HG03097 (cell line): ENCODE results near the gene BIRC2.
"Not testable (repeated sequence)": the region's sequence is repeated elsewhere in the genome, so short reads cannot be mapped to it uniquely, and the experiment has no call there.

Source experiments
- ATAC-seq: cut with Tn5 transposase; IDR thresholded peaks from one replicate; pipeline ENCODE4 v1.9.1; 2021; ENCODE audit not compliant: unreplicated experiment, low FRiP score

Gene BIRC2

GRCh38 chr11:102346748-102347461 is at the start of gene BIRC2:
Gene BIRC2 (plus strand): TSS chr11:102347214. CDS start chr11:102349855, 2,641 bp downstream.
- ATAC-seq = peak; percentile 88

GRCh38 chr11:102300837-102301236 is 46.2 kb upstream of the BIRC2 start:
- ATAC-seq = not testable (repeated sequence)

DNA sequence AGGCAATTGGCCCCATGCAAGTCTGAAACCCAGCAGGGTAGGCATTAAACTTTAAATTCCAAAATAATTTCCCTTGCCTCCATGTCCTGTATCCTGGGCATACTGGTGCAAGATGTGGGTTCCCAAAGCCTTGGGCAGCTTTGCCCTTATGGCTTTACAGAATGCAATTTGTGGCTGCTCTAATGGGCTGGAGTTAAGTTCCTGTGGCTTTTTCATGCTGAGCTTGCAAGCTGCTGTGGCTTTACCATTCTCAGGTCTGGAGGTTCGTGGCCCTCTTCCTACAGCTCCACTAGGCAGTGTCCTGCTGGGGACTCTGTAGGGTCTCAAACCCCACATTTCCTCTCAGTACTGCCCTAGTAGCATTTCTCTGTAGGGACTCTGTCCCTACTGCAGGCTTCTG is 44.8 kb upstream of the BIRC2 start:
- no peak for ATAC-seq

DNA sequence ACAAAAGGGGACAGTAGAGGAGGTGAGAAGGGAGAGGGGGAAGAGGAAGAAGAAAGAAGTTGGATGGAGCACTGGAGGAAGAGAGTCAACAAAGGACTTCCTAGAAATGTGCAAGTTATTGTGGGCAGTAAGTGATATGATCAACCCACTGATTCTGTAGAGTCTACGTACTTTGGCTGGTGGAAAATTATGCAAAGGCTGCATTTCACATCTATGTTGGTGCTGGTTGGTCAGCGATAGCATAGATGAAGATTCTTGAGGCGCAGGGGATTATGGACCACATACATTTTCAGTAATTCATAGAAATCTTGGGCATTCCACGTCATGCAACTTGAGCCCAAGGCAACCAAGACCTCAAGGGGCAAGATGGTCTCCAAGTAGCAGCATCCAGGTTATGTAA is 42.3 kb upstream of the BIRC2 start:
- no peak for ATAC-seq

DNA sequence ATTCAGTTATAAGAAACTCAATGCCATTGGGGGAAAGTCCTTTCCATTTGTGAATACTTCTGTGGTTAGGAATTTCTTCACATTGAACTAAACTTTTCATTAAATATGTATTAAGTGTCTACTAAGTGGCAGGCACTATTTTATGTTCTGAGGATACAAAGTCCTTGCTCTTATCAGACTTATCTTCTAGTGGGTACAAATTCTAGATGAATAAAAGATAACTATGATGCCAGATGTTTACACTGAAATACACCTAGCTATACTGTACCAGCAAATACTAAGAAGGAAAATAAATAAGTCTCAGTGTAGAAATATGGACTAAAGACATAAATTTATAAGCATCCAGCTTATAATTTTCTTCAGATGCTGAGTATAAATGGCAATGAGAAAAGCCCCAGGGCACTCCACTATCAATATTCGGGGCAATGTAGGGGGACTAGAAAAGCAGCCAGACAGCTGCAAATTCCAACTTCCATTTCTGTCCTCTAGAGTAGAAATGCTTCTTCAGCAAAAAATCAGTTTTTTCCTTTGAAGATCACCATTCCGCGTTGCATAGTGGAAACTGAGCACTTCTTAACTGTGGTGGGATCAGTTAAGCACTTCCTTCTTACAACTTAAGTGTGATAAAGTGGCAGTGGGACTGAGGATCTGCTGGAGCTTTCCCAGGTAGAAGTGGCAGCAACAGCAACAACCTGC is 41.5 kb upstream of the BIRC2 start:
- ATAC-seq = no peak

- no peak for ATAC-seq
Observed at GRCh38 chr11:102306048-102306597, 40.9 kb upstream of the BIRC2 start.

DNA sequence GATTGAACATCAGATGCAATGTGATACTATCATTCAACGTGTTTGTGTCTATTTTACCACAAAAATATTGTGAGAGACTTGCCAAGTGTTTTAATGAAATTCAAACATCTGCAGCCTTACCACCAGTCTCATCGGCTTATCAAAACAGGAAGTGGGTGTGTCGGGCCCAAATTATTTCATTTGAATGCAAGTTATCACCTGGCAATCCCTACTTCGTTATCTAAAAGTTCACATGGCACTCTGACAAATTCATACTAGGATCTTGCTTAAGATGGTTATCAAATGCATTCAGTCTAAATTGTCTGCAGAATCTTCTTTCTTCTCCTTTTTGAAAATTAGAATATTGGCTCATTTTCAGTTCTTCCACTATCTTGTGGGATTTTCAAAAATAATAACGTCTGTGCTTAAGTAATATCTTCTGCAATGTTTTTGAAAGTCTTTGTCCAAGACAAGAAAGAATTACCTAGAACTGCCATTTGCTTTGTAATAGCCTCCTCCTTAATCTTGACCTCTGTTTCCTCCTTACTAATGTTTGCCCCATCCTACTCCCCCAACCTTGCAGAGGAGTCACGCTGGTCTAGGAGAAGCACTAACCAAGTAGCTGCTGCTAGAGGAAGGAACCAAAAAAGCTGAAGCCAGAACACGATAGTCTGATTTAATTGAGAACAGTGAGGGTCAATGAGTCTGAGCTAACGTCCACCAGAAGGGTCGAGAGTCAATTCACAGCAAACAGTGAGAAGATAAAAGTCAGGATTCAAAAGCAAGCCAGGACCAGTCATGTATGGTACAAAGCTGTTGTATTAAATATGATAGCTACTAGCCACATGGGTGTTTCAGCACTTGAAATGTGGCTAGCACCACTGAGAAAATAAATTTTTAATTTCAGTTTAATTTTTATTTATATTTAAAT is 39.9 kb upstream of the BIRC2 start:
- no peak for ATAC-seq

- ATAC-seq = no peak
Observed at GRCh38 chr11:102307727-102308038, 39.3 kb upstream of the BIRC2 start.

- no peak for ATAC-seq
Observed at GRCh38 chr11:102309621-102310541, 37.1 kb upstream of the BIRC2 start.

DNA sequence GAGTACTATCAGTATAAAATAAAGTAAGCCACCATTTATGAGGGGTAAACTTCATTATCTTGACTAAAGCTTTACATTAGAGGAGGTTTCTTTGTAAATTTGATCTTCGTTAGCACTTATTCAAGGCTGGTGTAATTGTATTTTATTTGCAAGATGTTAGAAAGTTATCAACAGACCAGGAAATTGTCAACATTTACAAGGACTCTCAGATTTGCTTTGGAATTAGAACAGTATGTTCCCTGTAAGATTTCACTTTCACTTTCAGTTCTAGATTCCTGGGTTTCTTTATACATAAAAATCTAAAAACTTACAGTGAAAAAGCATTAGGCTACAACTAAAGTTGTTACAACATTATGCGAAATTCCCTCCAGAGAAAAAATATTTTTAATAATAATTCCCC is 34.3 kb upstream of the BIRC2 start:
- no peak for ATAC-seq

- no peak for ATAC-seq
Observed at GRCh38 chr11:102313238-102313940, 33.6 kb upstream of the BIRC2 start.

DNA sequence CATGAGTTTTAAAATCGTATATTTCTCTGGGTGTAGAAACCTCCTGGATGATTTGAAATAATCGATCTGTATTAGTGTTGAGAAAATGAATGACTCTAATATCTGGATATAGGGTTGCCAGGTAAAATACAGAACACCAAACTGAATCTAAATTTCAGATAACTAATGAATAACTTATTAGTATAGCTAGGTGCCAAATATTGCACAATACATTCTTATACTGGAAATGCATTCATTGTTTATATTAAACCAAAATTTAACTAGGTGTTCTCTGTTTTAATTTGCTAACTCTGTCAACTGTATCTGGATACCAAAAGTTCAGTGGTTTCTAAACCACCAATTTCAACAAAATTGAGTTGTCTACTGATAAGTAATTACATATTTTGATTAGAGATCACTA is 32.2 kb upstream of the BIRC2 start:
- ATAC-seq = no peak

GRCh38 chr11:102316346-102316904 is 30.6 kb upstream of the BIRC2 start:
- ATAC-seq = no peak

GRCh38 chr11:102317099-102317767 is 29.8 kb upstream of the BIRC2 start, which contains the start of gene BIRC3:
Gene BIRC3 (plus strand): TSS chr11:102317484. CDS start chr11:102324510, 7,026 bp downstream.
- ATAC-seq = peak; percentile 86

DNA sequence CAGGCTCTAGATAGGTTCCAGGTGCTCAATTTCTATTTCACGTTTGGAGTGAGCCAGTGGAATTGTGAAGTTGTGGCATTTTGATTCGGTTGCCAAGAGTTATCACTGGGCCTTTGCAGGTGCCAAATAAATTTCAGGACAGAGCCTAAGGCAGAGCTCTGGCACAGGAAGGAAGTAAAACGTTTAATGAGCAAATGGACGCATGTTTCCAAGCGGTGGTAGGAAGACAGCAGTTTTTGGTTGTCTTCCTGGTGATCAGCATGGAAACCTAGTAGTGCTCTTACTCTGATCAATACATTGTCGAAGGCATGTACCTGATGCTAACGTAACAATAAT is 29.3 kb upstream of the BIRC2 start:
- no peak for ATAC-seq

DNA sequence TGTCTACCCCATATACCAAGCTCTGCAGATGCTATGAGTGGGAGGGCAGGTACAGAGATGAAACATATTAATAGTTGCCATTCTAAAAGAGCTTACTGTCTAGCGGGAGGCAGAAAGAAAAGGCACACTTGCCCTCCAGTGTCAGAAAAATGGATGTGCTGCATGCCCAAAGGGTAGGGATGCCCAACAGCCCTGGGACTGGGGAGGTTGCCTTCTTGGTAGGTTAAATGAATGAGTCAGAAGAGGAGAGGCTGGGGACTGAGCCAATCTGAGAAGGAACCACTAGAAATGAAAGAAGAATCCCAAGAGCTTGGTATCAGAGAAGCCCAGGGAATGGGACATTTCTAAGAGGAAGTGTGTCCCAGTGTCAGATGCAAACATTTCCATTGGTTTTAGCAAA is 28.5 kb upstream of the BIRC2 start:
- no peak for ATAC-seq

DNA sequence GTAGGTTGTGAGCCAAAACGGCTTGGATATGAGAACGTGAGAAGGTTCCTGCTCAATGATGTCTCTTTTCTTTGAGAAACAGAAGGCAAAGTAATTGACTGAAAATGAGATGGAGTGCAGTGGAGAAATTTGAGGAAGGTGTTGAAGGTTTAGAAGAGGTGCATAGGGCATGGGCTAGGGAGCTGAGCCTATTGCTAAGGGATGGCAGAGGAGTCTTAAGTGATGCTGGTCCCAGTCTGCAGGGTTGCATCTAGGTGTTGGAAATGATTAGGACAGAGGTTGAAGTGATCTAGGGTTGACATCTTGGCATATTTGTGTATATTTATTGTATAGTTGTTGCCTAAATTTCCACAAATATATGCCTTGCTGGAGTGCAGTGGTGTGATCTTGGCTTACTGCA is 27.5 kb upstream of the BIRC2 start:
- ATAC-seq = no peak

GRCh38 chr11:102320188-102320587 is 26.8 kb upstream of the BIRC2 start:
- ATAC-seq = no peak

DNA sequence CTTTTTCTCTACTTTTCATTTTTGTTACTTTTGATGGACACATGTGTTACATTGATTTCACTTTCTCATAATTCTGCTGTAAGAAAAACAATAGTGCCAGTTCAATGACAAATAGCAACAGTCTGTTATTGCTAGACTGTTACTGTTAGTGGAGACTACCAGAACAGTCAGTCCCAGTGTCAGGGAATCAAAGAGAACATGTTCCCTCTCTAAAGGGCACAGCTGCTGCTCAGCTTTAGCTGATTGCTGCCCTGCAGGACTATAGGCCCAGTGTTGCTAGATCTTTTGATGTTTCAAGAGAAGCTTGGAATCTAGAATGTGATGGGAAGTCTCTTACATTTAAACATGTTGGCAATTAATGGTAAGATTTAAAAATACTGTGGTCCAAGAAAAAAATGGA is 26.3 kb upstream of the BIRC2 start:
- ATAC-seq = no peak
